ENCODE measurements around the gene TRMT112.
A peak's percentile ranks its signal among the peaks of the same experiment; 100 is the strongest.

- TF ChIP-seq POLR2AphosphoS5 (IDR thresholded peaks at IDR 0.05) (peak in 2 of 3 donors; percentile 13 to 56), CTCF (IDR thresholded peaks at IDR 0.05) (peak; percentile 68 to 94 (median 89)), POLR2A (IDR thresholded peaks at IDR 0.05) (no peak)
Measured at GRCh38 chr11:64304316-64305072, 12.9 kb downstream of the TRMT112 start.
